Measurements from ENCODE around the gene RNF126.

GRCh38 chr19:690203-690602 lies 27.2 kb upstream of the RNF126 start:
- TF ChIP-seq, protein P1, sequence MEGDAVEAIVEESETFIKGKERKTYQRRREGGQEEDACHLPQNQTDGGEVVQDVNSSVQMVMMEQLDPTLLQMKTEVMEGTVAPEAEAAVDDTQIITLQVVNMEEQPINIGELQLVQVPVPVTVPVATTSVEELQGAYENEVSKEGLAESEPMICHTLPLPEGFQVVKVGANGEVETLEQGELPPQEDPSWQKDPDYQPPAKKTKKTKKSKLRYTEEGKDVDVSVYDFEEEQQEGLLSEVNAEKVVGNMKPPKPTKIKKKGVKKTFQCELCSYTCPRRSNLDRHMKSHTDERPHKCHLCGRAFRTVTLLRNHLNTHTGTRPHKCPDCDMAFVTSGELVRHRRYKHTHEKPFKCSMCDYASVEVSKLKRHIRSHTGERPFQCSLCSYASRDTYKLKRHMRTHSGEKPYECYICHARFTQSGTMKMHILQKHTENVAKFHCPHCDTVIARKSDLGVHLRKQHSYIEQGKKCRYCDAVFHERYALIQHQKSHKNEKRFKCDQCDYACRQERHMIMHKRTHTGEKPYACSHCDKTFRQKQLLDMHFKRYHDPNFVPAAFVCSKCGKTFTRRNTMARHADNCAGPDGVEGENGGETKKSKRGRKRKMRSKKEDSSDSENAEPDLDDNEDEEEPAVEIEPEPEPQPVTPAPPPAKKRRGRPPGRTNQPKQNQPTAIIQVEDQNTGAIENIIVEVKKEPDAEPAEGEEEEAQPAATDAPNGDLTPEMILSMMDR (IDR thresholded peaks at IDR 0.05; ENCODE audit: low read depth, low read length), result no peak
- no peak for TF ChIP-seq EZH2phosphoT487 (IDR thresholded peaks at IDR 0.05; ENCODE audit: low read depth)
